ENCODE data around the gene NAB1.

The NAB1 gene

GRCh38 chr2:190720691-190721090 lies 71.8 kb downstream of the NAB1 start:
- CTCF ChIA-PET = interaction anchor here (0.6 kb wide), 1 partner anchor 30 kb away, joined by 3 read pairs; no protein-coding TSS in a partner anchor
- TF ChIP-seq FOXK2 (IDR thresholded peaks at IDR 0.05) = no peak
- POLR2A ChIA-PET = no interaction called here
- DNase-seq (ENCODE audit: extremely low spot score) = no peak

GRCh38 chr2:190722061-190722759 lies 73.3 kb downstream of the NAB1 start:
- CTCF ChIA-PET = no interaction called here

GRCh38 chr2:190722835-190723234 lies 74.0 kb downstream of the NAB1 start:
- POLR2A ChIA-PET = no interaction called here
- DNase-seq (ENCODE audit: extremely low spot score) = no peak
- TF ChIP-seq FOXA1 (IDR thresholded peaks at IDR 0.05) = no peak
- no peak for TF ChIP-seq TARDBP (IDR thresholded peaks at IDR 0.05)
- TF ChIP-seq CTBP1 (IDR thresholded peaks at IDR 0.05; ENCODE audit: borderline replicate concordance) = no peak
- TF ChIP-seq SUZ12 (IDR thresholded peaks at IDR 0.05) = no peak
- TF ChIP-seq, protein P1, sequence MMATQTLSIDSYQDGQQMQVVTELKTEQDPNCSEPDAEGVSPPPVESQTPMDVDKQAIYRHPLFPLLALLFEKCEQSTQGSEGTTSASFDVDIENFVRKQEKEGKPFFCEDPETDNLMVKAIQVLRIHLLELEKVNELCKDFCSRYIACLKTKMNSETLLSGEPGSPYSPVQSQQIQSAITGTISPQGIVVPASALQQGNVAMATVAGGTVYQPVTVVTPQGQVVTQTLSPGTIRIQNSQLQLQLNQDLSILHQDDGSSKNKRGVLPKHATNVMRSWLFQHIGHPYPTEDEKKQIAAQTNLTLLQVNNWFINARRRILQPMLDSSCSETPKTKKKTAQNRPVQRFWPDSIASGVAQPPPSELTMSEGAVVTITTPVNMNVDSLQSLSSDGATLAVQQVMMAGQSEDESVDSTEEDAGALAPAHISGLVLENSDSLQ (IDR thresholded peaks at IDR 0.05) = no peak
- TF ChIP-seq HDGF (IDR thresholded peaks at IDR 0.05; ENCODE audit: borderline replicate concordance) = no peak
- TF ChIP-seq SP1 (IDR thresholded peaks at IDR 0.05) = no peak
- no peak for TF ChIP-seq BHLHE40 (IDR thresholded peaks at IDR 0.05; ENCODE audit: borderline replicate concordance)
- no peak for TF ChIP-seq ZNF384 (IDR thresholded peaks at IDR 0.05)
- no peak for TF ChIP-seq FOXM1 (IDR thresholded peaks at IDR 0.05; ENCODE audit: borderline replicate concordance)
- no peak for TF ChIP-seq FOXK2 (IDR thresholded peaks at IDR 0.05)
- no peak for TF ChIP-seq LEF1 (IDR thresholded peaks at IDR 0.05; ENCODE audit: borderline replicate concordance)
- TF ChIP-seq ARNT (IDR thresholded peaks at IDR 0.05) = no peak
- no peak for TF ChIP-seq ELF4 (IDR thresholded peaks at IDR 0.05)
- TF ChIP-seq L3MBTL2 (conservative IDR thresholded peaks at IDR 0.05) = no peak
- no peak for TF ChIP-seq NFRKB (IDR thresholded peaks at IDR 0.05)
- CTCF ChIA-PET = no interaction called here

More at GRCh38 chr2:190722061-190722759, 73.3 kb downstream of the NAB1 start:
- no peak for DNase-seq (ENCODE audit: extremely low spot score)
- no peak for TF ChIP-seq CTBP1 (IDR thresholded peaks at IDR 0.05; ENCODE audit: borderline replicate concordance)
- TF ChIP-seq BHLHE40 (IDR thresholded peaks at IDR 0.05; ENCODE audit: borderline replicate concordance) = no peak
- TF ChIP-seq, protein P1 (IDR thresholded peaks at IDR 0.05) = no peak
- POLR2A ChIA-PET = no interaction called here

GRCh38 chr2:190723397-190724090 lies 74.7 kb downstream of the NAB1 start:
- TF ChIP-seq BHLHE40 (IDR thresholded peaks at IDR 0.05; ENCODE audit: borderline replicate concordance) (no peak), FOXK2 (IDR thresholded peaks at IDR 0.05) (no peak), FOXA1 (IDR thresholded peaks at IDR 0.05) (no peak), ZNF384 (IDR thresholded peaks at IDR 0.05) (no peak), L3MBTL2 (conservative IDR thresholded peaks at IDR 0.05) (no peak), NFRKB (IDR thresholded peaks at IDR 0.05) (no peak), TARDBP (IDR thresholded peaks at IDR 0.05) (no peak), HDGF (IDR thresholded peaks at IDR 0.05; ENCODE audit: borderline replicate concordance) (no peak), FOXM1 (IDR thresholded peaks at IDR 0.05; ENCODE audit: borderline replicate concordance) (no peak), ARNT (IDR thresholded peaks at IDR 0.05) (no peak), LEF1 (IDR thresholded peaks at IDR 0.05; ENCODE audit: borderline replicate concordance) (no peak), SP1 (IDR thresholded peaks at IDR 0.05) (no peak), ELF4 (IDR thresholded peaks at IDR 0.05) (no peak), SUZ12 (IDR thresholded peaks at IDR 0.05) (no peak), CTBP1 (IDR thresholded peaks at IDR 0.05; ENCODE audit: borderline replicate concordance) (no peak)
- TF ChIP-seq, protein P1 (IDR thresholded peaks at IDR 0.05) = no peak
- ChIA-PET CTCF (no interaction called here), POLR2A (no interaction called here)
- no peak for DNase-seq (ENCODE audit: extremely low spot score)

GRCh38 chr2:190726255-190726654 lies 77.4 kb downstream of the NAB1 start:
- ChIA-PET POLR2A (no interaction called here), CTCF (no interaction called here)
- DNase-seq (ENCODE audit: extremely low spot score) = no peak
- no peak for TF ChIP-seq BHLHE40 (IDR thresholded peaks at IDR 0.05; ENCODE audit: borderline replicate concordance)
- no peak for TF ChIP-seq SP1 (IDR thresholded peaks at IDR 0.05)
- no peak for TF ChIP-seq NFRKB (IDR thresholded peaks at IDR 0.05)
- TF ChIP-seq LEF1 (IDR thresholded peaks at IDR 0.05; ENCODE audit: borderline replicate concordance) = no peak
- no peak for TF ChIP-seq FOXA1 (IDR thresholded peaks at IDR 0.05)
- TF ChIP-seq FOXK2 (IDR thresholded peaks at IDR 0.05) = no peak
- TF ChIP-seq FOXM1 (IDR thresholded peaks at IDR 0.05; ENCODE audit: borderline replicate concordance) = no peak
- TF ChIP-seq TARDBP (IDR thresholded peaks at IDR 0.05) = no peak
- no peak for TF ChIP-seq ARNT (IDR thresholded peaks at IDR 0.05)
- TF ChIP-seq HDGF (IDR thresholded peaks at IDR 0.05; ENCODE audit: borderline replicate concordance) = no peak
- TF ChIP-seq SUZ12 (IDR thresholded peaks at IDR 0.05) = no peak
- TF ChIP-seq, protein P1 (IDR thresholded peaks at IDR 0.05) = no peak
- no peak for TF ChIP-seq CTBP1 (IDR thresholded peaks at IDR 0.05; ENCODE audit: borderline replicate concordance)
- no peak for TF ChIP-seq L3MBTL2 (conservative IDR thresholded peaks at IDR 0.05)
- no peak for TF ChIP-seq ELF4 (IDR thresholded peaks at IDR 0.05)
- TF ChIP-seq ZNF384 (IDR thresholded peaks at IDR 0.05) = no peak

Data from HEK293T (cell line).